BLaER1 (cell line): ENCODE measurements around the gene FMN2.
A peak's percentile ranks its signal among the peaks of the same experiment; 100 is the strongest.
"Not testable (repeated sequence)": the region's sequence is repeated elsewhere in the genome, so short reads cannot be mapped to it uniquely, and the experiment has no call there.

ENCODE experiments used
- H3K27ac ChIP-seq: shearing (Covaris generic); formaldehyde crosslinking; 2 replicates; pipeline ENCODE4 v1.8.1; 2022
- H3K27me3 ChIP-seq: shearing (Covaris generic); formaldehyde crosslinking; 2 replicates; pipeline ENCODE4 v1.8.1; 2022
- H3K36me3 ChIP-seq: shearing (Covaris generic); formaldehyde crosslinking; 2 replicates; pipeline ENCODE4 v1.8.1; 2022
- H3K4me1 ChIP-seq: shearing (Covaris generic); formaldehyde crosslinking; 2 replicates; pipeline ENCODE4 v1.8.1; 2022
- H3K4me2 ChIP-seq: shearing (Covaris generic); formaldehyde crosslinking; 2 replicates; pipeline ENCODE4 v1.8.1; 2022
- H3K4me3 ChIP-seq: shearing (Covaris generic); formaldehyde crosslinking; 2 replicates; pipeline ENCODE4 v1.8.1; 2022
- H3K9ac ChIP-seq: shearing (Covaris generic); formaldehyde crosslinking; 2 replicates; pipeline ENCODE4 v1.8.1; 2022
- H3K9me3 ChIP-seq: shearing (Covaris generic); formaldehyde crosslinking; 2 replicates; pipeline ENCODE4 v1.8.1; 2022
- H4K20me1 ChIP-seq: shearing (Covaris generic); formaldehyde crosslinking; 2 replicates; pipeline ENCODE4 v1.8.1; 2022
- Cebpa-rat ChIP-seq: shearing (Covaris generic); IDR thresholded peaks from 2 replicates; pipeline ENCODE4 v1.8.1; 2022

FMN2 gene

GRCh38 chr1:240152611-240153297, 61.1 kb downstream of the FMN2 start:
- H3K9ac ChIP-seq = no peak overlapping the region
- no peaks in the 10 kb centered on the region for H3K27me3 ChIP-seq
- H3K27ac ChIP-seq = no peak overlapping the region

GRCh38 chr1:240155605-240156004, 63.9 kb downstream of the FMN2 start:
- Histone ChIP-seq H3K9me3 (no peaks in the 10 kb centered on the region), H4K20me1 (no peaks in the 10 kb centered on the region), H3K27ac (no peak overlapping the region), H3K36me3 (no peaks in the 10 kb centered on the region), H3K27me3 (no peaks in the 10 kb centered on the region), H3K4me1 (peaks cover 12% of the 10 kb centered on the region; the same call in 1 of the 2 replicates), H3K4me2 (no peak overlapping the region), H3K4me3 (no peak overlapping the region), H3K9ac (no peak overlapping the region)
- TF ChIP-seq Cebpa-rat = no peak

More at GRCh38 chr1:240152611-240153297, 61.1 kb downstream of the FMN2 start:
- Histone ChIP-seq H3K36me3 (no peaks in the 10 kb centered on the region), H3K4me2 (no peak overlapping the region), H4K20me1 (no peaks in the 10 kb centered on the region), H3K4me1 (peaks cover 13% of the 10 kb centered on the region; the same call in 1 of the 2 replicates), H3K9me3 (no peaks in the 10 kb centered on the region), H3K4me3 (no peak overlapping the region)
- TF ChIP-seq Cebpa-rat = no peak

GRCh38 chr1:240164742-240165141, 73.1 kb downstream of the FMN2 start:
- H3K4me2 ChIP-seq = no peak overlapping the region
- H3K4me1 ChIP-seq = no peaks in the 10 kb centered on the region
- no peaks in the 10 kb centered on the region for H3K36me3 ChIP-seq
- no peak for TF ChIP-seq Cebpa-rat
- no peaks in the 10 kb centered on the region for H4K20me1 ChIP-seq
- no peaks in the 10 kb centered on the region for H3K27me3 ChIP-seq
- H3K9ac ChIP-seq = no peak overlapping the region
- no peak overlapping the region for H3K4me3 ChIP-seq
- H3K9me3 ChIP-seq = peaks cover 12% of the 10 kb centered on the region
- no peak overlapping the region for H3K27ac ChIP-seq

GRCh38 chr1:240169188-240169587, 77.5 kb downstream of the FMN2 start:
- no peaks in the 10 kb centered on the region for H3K36me3 ChIP-seq
- H3K27me3 ChIP-seq = no peaks in the 10 kb centered on the region
- no peak overlapping the region for H3K9ac ChIP-seq
- H3K4me1 ChIP-seq = peaks cover 8% of the 10 kb centered on the region
- peaks cover 8% of the 10 kb centered on the region; the same call in 1 of the 2 replicates for H3K9me3 ChIP-seq
- no peaks in the 10 kb centered on the region for H4K20me1 ChIP-seq
- no peak overlapping the region for H3K4me2 ChIP-seq
- H3K4me3 ChIP-seq = no peak overlapping the region
- no peak for TF ChIP-seq Cebpa-rat
- no peak overlapping the region for H3K27ac ChIP-seq

- Histone ChIP-seq H3K9ac (no peak overlapping the region), H4K20me1 (no peaks in the 10 kb centered on the region), H3K4me2 (no peak overlapping the region), H3K27ac (no peak overlapping the region), H3K36me3 (no peaks in the 10 kb centered on the region), H3K4me1 (peaks cover 17% of the 10 kb centered on the region), H3K27me3 (no peaks in the 10 kb centered on the region), H3K4me3 (no peak overlapping the region), H3K9me3 (peaks cover 1% of the 10 kb centered on the region; the same call in 1 of the 2 replicates)
- no peak for TF ChIP-seq Cebpa-rat
These were observed 78.6 kb downstream of the FMN2 start for GRCh38 chr1:240170266-240170665.

GRCh38 chr1:240170806-240171205, 79.1 kb downstream of the FMN2 start:
- no peaks in the 10 kb centered on the region for H3K36me3 ChIP-seq
- no peak overlapping the region for H3K4me2 ChIP-seq
- H3K4me3 ChIP-seq = no peak overlapping the region
- no peaks in the 10 kb centered on the region for H3K9me3 ChIP-seq
- no peak overlapping the region for H3K9ac ChIP-seq
- TF ChIP-seq Cebpa-rat = no peak
- no peaks in the 10 kb centered on the region for H3K27me3 ChIP-seq
- H3K4me1 ChIP-seq = peaks cover 19% of the 10 kb centered on the region
- no peak overlapping the region for H3K27ac ChIP-seq
- no peaks in the 10 kb centered on the region for H4K20me1 ChIP-seq

GRCh38 chr1:240171907-240172306, 80.2 kb downstream of the FMN2 start:
- Histone ChIP-seq H3K9ac (no peak overlapping the region), H3K27me3 (no peaks in the 10 kb centered on the region), H3K36me3 (no peaks in the 10 kb centered on the region), H3K4me2 (no peak overlapping the region), H3K27ac (no peak overlapping the region), H3K4me1 (peaks cover 30% of the 10 kb centered on the region), H3K9me3 (no peaks in the 10 kb centered on the region), H3K4me3 (no peak overlapping the region), H4K20me1 (no peaks in the 10 kb centered on the region)
- TF ChIP-seq Cebpa-rat = no peak

- Histone ChIP-seq H3K4me2 (peak overlapping the region; percentile 48), H4K20me1 (no peaks in the 10 kb centered on the region), H3K27ac (no peak overlapping the region), H3K27me3 (no peaks in the 10 kb centered on the region), H3K36me3 (no peaks in the 10 kb centered on the region), H3K9me3 (no peaks in the 10 kb centered on the region), H3K4me1 (peaks cover 37% of the 10 kb centered on the region), H3K9ac (no peak overlapping the region), H3K4me3 (no peak overlapping the region)
- TF ChIP-seq Cebpa-rat = no peak
These were observed 82.2 kb downstream of the FMN2 start for GRCh38 chr1:240173836-240174235.

GRCh38 chr1:240174734-240175133, 83.1 kb downstream of the FMN2 start:
- Histone ChIP-seq H3K9ac (no peak overlapping the region), H3K27ac (no peak overlapping the region), H3K36me3 (no peaks in the 10 kb centered on the region), H3K4me1 (peaks cover 37% of the 10 kb centered on the region), H3K4me3 (no peak overlapping the region), H3K9me3 (no peaks in the 10 kb centered on the region), H4K20me1 (no peaks in the 10 kb centered on the region), H3K27me3 (no peaks in the 10 kb centered on the region), H3K4me2 (peak overlapping the region; percentile 48)
- TF ChIP-seq Cebpa-rat = no peak; the same call in 1 of the 2 replicates

GRCh38 chr1:240178366-240178765, 86.7 kb downstream of the FMN2 start:
- Histone ChIP-seq H3K4me3 (no peak overlapping the region), H3K4me1 (peaks cover 37% of the 10 kb centered on the region), H3K9ac (no peak overlapping the region), H3K27me3 (no peaks in the 10 kb centered on the region), H4K20me1 (no peaks in the 10 kb centered on the region), H3K27ac (no peak overlapping the region), H3K4me2 (no peak overlapping the region), H3K36me3 (no peaks in the 10 kb centered on the region), H3K9me3 (no peaks in the 10 kb centered on the region)
- no peak for TF ChIP-seq Cebpa-rat

- not testable (repeated sequence) for H3K9ac ChIP-seq, H3K4me3 ChIP-seq
These were observed 93.0 kb downstream of the FMN2 start for GRCh38 chr1:240184682-240185081.

More at GRCh38 chr1:240184682-240185081, 93.0 kb downstream of the FMN2 start:
- H3K4me2 ChIP-seq, H4K20me1 ChIP-seq, H3K9me3 ChIP-seq, H3K27ac ChIP-seq, H3K36me3 ChIP-seq, H3K4me1 ChIP-seq: not testable (repeated sequence)
- H3K27me3 ChIP-seq = peaks cover 11% of the 10 kb centered on the region; the same call in 1 of the 2 replicates
